GM19372 (cell line): ENCODE data around the gene RHPN2.
"Not testable (repeated sequence)": the region's sequence is repeated elsewhere in the genome, so short reads cannot be mapped to it uniquely, and the experiment has no call there.

Source experiments
- ATAC-seq: cut with Tn5 transposase; IDR thresholded peaks from one replicate; pipeline ENCODE4 v1.9.1; 2021; ENCODE audit warnings: mild to moderate bottlenecking, low read depth, moderate library complexity; ENCODE audit not compliant: unreplicated experiment

RHPN2 gene

DNA sequence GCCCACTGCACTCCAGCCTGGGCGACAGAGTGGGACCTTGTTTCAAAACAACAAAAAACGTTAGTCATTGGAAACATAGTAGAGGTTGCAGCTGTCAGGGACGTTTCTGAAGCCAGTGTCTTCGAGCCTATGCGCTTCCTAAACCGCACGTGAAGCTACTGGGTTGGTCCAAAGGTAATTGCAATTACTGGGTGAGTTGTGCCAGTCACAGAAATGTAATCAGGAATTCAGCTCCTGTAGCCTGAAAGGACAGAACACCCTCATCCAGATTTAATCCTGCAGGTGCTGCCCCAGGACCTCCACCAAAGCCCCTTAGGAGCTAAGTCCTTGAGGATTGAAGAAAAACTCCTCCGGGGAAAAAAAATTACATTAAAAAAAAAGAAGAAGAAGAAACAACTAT is 2.4 kb upstream of the RHPN2 start:
- no peak for ATAC-seq

- ATAC-seq: no peak
These were observed 1.9 kb upstream of the RHPN2 start for GRCh38 chr19:33066543-33066942.

- ATAC-seq: peak; percentile 57
These were observed 263 bp downstream of the RHPN2 start for GRCh38 chr19:33064458-33064791.

GRCh38 chr19:33063753-33064457 is 783 bp downstream of the RHPN2 start:
- no peak for ATAC-seq

DNA sequence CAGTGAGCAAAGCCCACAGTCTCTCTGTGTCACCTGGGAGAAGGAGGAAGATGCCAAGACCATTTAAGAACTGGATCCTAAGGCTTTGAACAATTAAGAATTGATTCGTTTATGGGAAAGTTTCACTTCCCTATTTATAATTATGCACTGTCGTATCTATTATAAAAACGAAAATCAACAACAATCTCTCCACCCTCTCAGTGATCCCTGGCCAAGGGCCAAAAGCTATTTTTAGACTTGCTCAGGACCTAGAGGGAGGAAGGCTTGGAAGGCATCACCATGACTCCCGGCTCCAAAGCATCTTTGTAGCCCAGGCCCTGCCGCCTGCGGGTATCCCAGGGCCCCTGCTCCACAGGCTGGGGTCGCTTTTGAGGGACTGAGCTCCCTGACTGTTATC is 1.3 kb downstream of the RHPN2 start:
- ATAC-seq: no peak

- ATAC-seq: no peak
These were observed 1.8 kb downstream of the RHPN2 start for GRCh38 chr19:33062902-33063301.

GRCh38 chr19:33060586-33060985 is 4.1 kb downstream of the RHPN2 start:
- no peak for ATAC-seq

DNA sequence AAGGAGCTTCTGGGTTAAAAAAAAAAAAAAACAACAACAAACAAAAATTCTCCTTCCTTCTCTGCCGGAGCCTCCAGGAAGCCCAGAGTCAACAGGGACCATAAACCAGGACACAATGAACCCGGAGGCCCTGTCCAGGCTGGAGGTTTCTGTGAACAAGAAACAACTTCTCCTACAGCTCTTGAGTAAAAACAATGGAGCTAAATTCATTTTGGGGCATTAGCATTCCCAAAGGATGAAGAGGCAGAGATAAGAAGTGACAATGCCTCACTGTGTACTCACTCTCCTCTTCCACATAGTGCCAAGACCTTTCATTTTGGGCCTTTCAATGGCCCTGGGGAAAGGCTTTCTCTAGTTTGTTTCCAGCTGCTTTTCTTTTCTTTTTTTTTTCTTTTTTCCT is 9.0 kb downstream of the RHPN2 start:
- no peak for ATAC-seq

GRCh38 chr19:33054623-33055022 is 10.1 kb downstream of the RHPN2 start:
- ATAC-seq: no peak

DNA sequence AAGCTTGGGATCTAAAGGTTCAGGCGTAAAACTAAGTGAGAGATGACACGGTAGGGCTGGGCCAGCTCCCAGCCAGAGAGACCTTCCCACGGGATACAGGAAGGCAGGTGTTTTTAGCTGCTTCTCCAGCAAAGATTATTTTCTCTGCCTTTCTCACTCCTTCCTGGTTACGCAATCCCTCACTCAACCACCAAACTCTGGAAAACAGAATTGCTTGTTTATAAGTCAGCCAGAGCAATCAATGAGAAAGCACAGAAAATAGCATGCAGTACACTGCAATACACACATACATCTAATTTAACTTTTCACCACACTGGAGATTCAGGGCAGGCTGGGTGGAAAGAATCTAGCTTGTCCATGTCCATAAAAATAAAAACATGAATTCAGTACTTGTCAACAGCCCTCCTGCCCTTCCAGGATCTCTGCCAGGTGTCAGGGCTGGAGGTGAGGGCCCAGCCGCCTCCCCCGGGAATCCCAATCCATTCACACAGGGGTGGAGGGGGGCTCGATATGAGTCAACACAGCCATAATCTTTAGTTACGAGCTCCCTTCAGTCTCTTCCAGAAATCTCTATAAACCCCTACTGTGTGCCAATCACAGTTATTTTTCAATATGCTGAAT is 12.2 kb downstream of the RHPN2 start:
- ATAC-seq: no peak

DNA sequence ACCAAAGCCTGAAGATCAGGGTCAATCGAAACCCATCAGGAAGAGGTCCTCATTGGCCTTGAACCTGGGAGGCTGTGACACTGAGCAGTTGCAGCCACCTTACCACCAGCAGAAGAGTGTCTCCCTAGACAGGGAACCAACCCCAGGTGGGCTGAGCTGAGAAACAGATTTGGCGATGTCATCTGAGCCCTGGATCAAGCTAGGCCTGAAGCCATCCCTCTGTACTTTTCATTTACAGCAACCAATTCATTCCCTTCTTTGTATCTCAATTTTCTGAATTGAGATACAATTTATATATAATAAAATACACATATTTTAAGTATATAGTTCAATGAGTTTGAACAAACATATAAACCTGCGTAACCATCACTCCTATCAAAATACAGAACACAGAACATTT is 14.6 kb downstream of the RHPN2 start:
- no peak for ATAC-seq

DNA sequence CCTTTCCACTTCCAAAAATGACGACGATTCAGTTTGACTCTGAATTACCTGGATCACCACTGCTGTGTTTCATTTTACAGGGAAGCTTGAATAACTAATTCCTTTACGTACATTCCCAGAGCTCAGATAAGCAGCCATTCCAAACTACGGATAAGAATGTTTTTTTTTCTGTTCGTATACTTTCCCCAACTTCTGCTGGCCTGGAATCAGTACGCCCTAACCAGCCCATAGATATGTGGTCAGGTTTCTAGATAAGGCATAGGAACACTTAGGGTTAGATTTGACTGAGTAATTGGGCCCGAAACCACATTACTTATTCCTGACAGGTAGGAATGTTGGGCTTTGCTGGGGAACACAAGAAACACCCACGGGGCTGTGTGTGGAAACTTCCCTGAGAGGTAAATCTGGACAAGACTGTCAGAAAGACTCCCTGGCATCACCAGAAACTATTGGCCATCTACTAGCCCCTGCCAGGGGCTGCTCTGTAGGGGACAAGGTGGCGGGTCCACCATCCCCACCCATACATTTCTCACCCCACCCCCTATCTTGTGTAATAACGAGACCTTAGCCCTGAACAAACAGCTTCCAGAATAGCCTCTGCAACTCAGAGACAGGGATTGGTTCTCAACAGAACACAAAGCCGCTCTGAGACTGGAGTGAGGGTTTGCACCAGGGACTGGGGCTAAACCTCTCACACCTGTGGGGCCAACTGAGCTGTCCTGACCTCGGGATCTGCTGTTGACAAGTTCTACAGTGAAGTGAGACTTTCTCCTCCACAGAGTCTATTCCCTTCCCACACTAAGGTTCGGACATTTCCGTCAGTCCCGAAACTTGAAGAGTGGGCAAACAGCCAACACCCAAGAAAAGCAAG is 15.6 kb downstream of the RHPN2 start:
- ATAC-seq: no peak

GRCh38 chr19:33047422-33047821 is 17.3 kb downstream of the RHPN2 start:
- no peak for ATAC-seq

DNA sequence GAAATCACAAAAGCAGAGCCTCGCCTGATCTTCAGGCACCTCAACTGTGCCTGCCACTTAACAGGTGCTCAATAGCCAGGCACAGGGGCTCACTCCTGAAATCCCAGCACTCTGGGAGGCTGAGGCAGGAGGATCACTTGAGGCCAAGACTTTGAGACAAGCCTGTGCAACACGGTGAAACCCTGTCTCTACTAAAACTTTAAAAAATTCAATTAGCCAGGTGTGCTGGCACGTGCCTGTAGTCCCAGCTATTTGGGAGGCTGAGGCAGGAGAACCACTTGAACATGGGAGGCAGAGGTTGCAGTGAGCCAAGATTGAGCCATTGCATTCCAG is 22.9 kb downstream of the RHPN2 start:
- not testable (repeated sequence) for ATAC-seq

GRCh38 chr19:33040994-33041827 is 23.5 kb downstream of the RHPN2 start:
- no peak for ATAC-seq

DNA sequence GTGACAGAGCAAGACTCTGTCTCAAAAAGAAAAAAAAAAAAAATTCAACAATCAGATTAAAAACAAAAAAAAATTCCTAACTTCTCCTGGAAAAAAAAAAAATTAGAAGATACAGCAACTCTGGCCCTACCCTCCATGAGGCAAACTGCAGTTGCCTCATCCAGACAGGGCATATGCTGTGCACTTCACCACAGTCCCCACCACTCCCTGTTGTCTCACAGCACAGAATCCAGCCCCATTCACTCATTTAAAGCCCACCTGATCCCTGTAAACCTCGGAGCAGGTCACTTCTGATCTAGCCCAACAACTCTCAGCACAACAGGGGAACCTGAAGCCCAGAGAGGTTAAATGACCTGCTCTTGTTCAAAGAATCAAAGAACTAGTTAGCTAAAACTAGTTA is 24.9 kb downstream of the RHPN2 start:
- ATAC-seq: no peak

DNA sequence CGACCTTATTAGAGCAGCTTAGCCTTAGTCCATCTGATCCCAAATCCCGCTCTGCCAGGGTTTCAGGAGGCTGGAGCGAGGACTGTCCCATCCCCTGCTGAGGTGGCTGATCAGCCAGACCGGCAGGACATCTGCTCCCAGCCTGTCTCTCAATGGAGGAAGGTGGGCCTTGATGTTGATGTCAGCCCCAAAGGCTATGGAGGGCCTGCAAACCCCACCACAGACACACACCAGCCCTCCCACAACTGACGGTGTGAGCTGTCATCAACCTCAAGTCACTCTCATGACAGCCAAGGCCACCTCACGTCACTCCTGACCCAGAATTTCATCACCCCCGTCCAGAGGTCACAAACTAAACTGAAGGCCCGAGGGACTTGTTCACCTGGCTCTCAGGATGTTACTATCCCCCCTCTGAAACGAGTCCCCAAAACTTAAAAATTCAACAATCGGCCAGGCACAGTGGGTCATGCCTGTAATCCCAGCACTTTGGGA is 25.5 kb downstream of the RHPN2 start:
- no peak for ATAC-seq

- ATAC-seq: not testable (repeated sequence)
These were observed 27.3 kb downstream of the RHPN2 start for GRCh38 chr19:33037168-33038025.

- not testable (repeated sequence) for ATAC-seq
These were observed 28.1 kb downstream of the RHPN2 start for GRCh38 chr19:33036370-33037167.
